GM21390 (cell line): ENCODE measurements around the gene ZNF483.
"Not testable (repeated sequence)": the region's sequence is repeated elsewhere in the genome, so short reads cannot be mapped to it uniquely, and the experiment has no call there.

Experiments
- ATAC-seq: cut with Tn5 transposase; IDR thresholded peaks from one replicate; pipeline ENCODE4 v1.9.1; 2021; ENCODE audit not compliant: unreplicated experiment

The ZNF483 gene

GRCh38 chr9:111610149-111610548 lies 85.2 kb downstream of the ZNF483 start:
- no peak for ATAC-seq

- ATAC-seq, result no peak
Observed at GRCh38 chr9:111610845-111611244, 85.9 kb downstream of the ZNF483 start.

- no peak for ATAC-seq
Observed at GRCh38 chr9:111613436-111614040, 88.6 kb downstream of the ZNF483 start.

- no peak for ATAC-seq
Observed at GRCh38 chr9:111615928-111616327, 90.9 kb downstream of the ZNF483 start.

GRCh38 chr9:111617349-111617748 lies 92.4 kb downstream of the ZNF483 start:
- not testable (repeated sequence) for ATAC-seq

- ATAC-seq, result no peak
Observed at GRCh38 chr9:111621895-111622480, 97.0 kb downstream of the ZNF483 start.

GRCh38 chr9:111622626-111623025 lies 97.6 kb downstream of the ZNF483 start:
- ATAC-seq, result no peak
